Activated T-cell treated with anti-CD3 and anti-CD28 coated beads for 24 hours (primary cell): ENCODE measurements around the gene ARHGAP26.

Experiments used
- DNase-seq: peaks from one replicate; pipeline ENCODE4 v3.0.0-alpha.2; 2020; ENCODE audit warnings: low read depth

Gene ARHGAP26

GRCh38 chr5:143017992-143018391 is 247.8 kb downstream of the ARHGAP26 start:
- DNase-seq: no peak

GRCh38 chr5:143019157-143019556 is 249.0 kb downstream of the ARHGAP26 start:
- no peak for DNase-seq

DNA sequence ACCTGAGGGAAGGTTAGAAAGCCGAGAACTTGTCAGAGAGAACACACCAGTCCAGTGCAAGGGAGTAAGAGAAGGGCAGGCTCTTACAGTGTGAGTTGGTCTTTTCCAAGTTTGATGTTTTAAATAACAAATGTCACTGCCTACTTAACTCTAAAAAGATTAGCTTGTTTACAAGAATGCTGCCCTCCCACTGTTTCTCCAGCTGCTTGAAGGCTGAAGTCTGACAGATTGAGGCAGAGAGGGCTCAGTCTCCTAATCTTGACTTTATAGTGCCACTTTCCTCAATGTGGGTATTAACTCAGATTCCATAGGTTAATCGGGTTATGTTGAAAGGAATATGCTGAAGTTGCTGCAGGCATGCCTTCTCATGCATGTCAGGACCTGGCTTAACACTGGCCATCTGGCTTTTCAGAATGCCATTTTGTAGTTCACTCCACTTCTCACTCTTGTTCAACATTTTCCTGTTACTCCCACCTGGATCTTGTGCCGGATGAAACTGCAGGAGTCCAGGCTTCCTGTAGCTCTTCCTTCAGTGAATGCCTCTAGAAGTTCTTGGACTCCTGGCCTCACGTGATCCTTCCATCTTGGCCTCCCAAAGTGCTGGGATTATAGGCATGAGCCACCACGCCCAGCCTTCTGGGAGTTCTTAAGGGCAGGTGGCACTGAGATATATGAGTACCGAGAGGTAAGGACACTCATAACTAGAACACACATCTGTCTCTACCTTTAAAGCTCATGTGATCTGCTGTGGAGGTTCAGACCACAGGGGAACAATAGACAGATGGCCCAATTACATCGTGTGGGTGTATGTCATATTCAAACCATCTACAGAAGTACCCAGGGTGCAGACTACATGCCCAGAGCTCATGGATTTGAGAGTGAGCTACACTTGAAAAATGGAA is 249.7 kb downstream of the ARHGAP26 start:
- no peak for DNase-seq

DNA sequence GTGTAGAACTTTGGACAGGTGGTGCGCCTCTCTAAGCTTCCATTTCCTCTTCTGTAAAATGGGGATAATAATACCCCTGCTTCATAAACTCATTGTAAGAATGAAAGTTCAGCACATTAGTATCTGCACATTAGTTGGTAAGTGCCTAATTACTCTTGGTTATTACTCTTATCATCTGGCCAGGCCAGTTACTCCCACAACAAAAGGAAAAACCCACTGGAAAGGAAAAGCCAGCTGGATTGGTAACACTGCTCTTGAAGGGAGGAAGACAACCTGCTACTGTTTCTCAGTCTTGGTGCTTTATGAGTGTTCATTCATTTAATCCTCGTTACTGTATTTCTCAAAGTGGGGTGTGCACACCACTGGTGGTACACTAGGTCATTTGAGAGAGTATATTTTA is 251.4 kb downstream of the ARHGAP26 start:
- no peak for DNase-seq

DNA sequence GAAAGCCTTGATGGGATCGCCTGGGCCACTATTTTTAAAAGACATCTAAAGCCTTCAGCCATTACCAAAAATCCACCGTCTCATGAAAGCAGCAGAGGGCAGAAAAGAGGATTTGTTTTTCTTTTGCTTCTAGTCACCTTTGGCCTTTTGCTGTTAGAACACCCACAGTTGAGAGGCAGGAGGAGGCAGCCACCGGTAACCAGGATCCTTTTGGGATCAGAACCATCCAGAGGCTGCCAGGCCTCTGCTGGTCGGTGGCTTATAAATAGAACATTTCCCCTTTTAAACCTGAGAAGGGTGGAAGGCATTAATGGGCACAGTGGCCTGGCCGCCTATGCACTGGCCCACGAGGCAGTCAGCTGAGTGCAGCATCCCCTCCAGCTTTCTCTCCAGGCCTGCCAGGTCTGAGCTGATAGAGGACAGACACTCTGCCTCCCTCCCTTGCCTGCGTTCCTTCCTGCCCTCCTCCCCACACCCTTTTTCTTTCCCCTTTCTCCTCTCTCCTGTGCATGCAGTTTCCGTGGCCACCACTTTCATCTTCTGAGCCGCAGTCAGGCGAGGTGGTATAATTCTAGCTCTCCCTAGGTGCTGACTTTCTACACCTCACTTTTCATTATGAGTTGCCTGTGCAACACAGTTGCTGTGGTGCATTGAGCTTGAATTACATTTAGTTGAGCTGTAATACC is 253.4 kb downstream of the ARHGAP26 start:
- DNase-seq: no peak

DNA sequence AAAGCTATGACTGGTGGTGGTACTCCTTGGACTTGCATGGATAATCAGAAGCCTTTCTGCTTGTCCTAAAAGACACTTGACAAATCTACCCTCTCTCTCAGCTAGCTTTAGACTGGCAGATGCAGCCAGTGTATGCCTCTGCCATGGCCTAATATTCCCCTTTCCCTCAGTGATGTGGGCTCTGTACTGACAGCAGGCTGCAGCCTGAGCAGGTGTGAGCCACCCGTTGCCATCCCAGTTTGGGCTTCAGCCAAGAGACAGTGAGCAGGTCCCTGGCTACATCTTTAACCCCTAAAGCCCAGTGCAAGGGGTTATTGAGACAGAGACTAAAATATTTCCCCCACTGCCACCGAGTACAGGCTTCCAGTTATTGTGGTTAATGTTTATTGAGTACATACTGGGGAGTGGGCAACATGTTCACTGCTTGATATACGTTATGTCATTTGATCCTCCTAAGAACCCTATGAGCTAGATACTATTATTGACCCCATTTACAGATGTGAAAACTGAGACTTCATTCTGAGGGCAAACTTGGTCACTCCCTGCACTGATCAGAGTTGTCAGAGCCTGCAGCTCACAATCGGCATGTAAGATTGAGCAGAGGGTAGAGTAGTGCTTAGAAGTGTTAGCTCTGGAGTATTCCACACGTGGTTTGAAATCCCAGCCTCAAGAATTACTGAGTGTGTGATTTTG is 254.2 kb downstream of the ARHGAP26 start:
- DNase-seq: no peak

DNA sequence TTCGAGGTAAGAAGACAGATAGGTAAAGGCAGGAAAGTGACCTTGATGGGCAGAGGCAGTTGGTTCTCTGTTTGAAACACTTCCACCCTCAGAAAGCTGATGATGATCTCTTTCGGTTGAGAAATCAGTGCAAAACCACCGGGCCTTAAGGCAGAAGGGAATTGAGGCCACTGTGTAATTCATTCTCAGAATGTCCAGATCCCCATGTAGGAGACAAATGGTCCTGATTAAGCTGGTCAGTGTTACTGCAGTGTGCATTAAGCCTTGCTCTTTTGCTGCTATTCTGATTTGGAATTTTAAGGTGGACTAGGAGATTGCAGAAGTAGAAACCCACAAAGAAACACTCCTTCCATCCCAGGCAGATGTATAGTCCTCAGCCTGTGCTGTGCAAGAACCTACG is 255.2 kb downstream of the ARHGAP26 start:
- DNase-seq: no peak

GRCh38 chr5:143025971-143026370 is 255.8 kb downstream of the ARHGAP26 start:
- DNase-seq: no peak

GRCh38 chr5:143026380-143026779 is 256.2 kb downstream of the ARHGAP26 start:
- DNase-seq: no peak

DNA sequence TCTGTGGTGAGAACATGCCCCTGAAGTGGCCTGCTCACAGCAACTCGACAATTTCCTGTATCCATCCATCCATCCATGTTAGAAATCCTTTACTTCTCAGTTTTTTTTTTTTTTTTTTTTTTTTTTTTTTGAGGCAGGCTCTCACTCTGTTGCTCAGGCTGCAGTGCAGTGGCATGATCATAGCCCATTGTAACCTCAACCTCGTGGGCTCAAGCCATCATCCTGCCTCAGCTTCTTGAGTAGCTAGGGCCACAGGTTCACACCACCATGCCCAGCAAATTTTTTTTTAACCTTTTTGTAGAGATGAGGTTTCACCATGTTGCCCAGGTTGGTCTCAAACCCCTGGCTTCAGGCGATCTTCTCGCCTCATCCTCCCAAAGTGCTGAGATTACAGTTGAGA is 259.1 kb downstream of the ARHGAP26 start:
- DNase-seq: no peak

DNA sequence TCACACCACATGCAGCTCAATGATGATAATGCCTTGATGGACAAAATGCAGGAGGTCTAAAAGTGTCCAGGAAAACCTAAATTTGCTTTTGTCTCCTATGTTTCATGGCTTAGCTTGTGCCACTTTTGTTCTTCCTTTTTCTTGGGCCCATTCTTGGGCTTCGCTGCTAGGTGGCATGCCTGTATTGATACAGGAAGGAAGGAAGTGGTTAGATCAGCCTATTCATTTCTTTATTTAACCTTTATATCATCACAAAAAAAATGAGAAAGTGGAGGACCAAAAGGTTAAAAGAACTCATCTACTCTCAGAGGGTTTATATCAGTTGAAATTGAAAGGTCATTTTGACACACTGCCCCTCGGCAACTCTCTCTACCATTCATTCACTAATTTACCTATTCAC is 260.2 kb downstream of the ARHGAP26 start:
- DNase-seq: no peak

DNA sequence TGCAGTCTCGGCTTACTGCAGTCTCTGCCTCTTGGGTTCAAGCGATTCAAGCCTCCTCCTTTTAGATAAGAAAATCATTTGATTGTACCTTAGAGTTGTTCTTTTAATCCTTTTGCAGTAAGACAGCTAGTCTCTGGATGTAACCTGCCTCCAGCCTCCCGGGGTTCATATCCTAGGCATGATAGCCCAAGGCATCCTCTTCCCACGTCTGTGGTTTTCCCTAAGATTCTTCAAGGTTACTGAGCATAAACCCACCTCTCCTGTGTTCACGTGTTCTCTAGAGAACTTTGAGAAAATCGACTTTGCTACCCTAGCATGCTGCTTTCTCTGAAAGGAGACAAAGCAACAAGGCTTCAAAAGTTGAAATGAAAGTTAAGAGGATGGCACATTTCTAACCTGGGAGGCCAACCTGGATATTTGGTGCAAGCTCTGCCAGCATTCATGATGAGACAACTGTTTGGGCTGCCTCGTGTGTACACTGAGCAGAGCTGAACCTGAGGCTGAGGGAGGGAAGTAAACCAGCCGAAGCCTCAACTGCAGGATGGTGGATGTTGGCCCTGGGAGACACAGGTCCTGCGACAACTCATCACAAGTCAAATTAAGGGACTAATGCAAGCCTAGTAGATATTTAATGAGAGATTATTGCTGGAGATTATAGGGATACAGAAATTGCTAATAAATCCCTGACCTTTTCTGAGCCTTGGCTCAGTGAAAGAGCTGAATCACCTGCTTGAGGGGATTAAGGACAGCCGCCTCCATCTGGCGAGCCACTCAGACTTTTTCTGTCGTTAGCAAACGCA is 261.8 kb downstream of the ARHGAP26 start:
- DNase-seq: no peak

- no peak for DNase-seq
Measured at GRCh38 chr5:143032581-143032836, 262.3 kb downstream of the ARHGAP26 start.

GRCh38 chr5:143033535-143034250 is 263.5 kb downstream of the ARHGAP26 start:
- DNase-seq: no peak

- DNase-seq: no peak
Measured at GRCh38 chr5:143036146-143036927, 266.2 kb downstream of the ARHGAP26 start.

GRCh38 chr5:143037071-143037470 is 266.9 kb downstream of the ARHGAP26 start:
- DNase-seq: no peak

DNA sequence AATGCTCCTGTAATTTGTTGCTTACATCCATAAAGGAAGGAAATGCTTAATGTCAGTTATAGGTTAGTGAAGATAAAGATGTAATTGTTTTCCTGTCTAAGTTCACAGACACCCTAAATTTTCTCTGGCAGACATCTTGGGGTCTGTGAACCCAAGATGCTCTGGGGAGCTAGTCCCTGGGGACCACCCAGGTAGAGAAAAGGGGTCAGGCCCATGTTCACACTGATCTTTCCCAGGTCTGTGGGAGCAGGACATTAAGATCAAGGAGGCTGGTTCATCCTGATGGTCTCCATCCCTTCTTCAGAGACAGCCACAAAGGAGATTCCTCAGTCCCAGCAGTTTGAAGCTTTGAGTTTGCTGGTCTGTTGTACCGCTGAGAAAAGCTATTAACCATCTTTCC is 267.5 kb downstream of the ARHGAP26 start:
- no peak for DNase-seq

- no peak for DNase-seq
Measured at GRCh38 chr5:143040622-143041021, 270.4 kb downstream of the ARHGAP26 start.

- DNase-seq: no peak
Measured at GRCh38 chr5:143041461-143041860, 271.3 kb downstream of the ARHGAP26 start.

DNA sequence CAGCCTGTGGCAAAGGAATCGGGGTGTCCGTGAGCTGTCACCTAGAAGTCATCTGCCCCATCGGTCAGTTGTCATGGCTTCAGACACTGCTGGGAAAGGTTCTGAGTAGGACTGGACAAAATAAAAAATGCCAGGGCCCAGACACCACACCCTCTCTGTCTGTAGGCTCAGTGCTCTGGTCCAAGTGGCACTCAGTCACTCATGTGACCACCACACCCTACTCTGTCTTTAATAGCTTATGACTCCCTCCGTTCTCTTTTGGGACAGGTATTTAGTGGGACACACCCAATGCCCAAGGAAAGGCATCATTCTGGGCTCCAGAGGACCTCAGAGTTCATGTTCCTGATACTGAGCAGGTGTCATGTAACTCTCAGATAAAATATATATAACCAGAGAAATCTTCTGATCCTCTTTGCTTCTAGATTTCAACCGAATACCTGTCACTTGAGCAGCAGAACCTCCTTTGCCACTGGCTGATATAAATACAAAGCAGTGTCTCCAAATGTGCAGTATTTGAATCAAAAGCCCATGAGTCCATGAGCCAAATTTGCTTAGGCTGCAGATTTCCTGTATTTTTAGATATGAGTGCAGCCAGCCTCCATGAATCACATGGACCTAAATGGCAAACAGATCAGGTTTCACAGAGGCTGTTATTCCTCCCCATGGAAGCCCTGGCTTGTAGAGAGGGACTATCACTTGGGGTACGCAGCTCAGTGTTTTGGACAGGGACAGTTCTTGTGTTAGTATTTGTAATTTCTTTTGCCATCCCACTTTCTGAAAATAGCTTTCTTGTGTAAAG is 272.0 kb downstream of the ARHGAP26 start:
- DNase-seq: no peak
